ENCODE results near the gene LTB4R.

LTB4R gene

DNA sequence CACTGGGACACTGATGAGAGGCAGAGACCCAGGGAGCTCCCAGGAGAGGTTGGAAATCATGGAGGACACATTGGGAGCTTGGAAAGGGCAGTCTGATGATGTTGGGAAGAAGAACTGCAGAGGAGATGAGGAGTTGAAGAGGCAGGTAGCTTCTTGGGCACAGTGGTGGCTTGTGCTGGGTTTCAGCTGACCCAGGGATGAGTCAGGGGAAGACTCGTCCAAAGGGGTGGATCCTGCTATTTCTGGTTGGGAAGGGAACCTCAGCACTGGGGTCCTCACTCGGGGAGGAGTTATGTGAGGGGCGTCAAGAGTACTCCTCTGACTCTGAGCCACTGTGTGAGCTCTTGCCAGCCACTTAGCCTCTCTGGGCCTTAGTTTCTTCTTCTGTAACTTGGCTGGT is 12.0 kb downstream of the LTB4R start:
- DNase-seq (ENCODE audit: low spot score) = no peak

DNA sequence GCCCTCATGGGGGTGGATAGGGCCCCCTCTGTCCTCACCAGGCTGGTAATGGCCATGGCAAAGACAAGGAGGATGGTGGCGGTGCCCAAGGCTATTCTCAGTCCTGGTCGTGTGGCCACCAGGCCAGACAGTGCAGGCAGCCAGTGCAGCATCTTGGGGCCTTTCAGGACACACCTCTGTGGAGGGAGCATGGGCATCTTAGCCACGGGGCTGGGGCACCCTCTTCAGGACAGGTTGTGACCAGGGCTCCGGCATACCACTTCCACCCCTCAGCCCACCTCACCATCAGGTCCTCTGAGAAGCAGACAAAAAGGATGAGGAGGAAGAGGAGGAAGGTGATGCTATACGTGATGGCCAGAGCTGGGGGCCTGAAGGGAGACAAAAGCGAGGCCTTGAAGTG is 12.7 kb downstream of the LTB4R start:
- no peak for DNase-seq (ENCODE audit: low spot score)

DNA sequence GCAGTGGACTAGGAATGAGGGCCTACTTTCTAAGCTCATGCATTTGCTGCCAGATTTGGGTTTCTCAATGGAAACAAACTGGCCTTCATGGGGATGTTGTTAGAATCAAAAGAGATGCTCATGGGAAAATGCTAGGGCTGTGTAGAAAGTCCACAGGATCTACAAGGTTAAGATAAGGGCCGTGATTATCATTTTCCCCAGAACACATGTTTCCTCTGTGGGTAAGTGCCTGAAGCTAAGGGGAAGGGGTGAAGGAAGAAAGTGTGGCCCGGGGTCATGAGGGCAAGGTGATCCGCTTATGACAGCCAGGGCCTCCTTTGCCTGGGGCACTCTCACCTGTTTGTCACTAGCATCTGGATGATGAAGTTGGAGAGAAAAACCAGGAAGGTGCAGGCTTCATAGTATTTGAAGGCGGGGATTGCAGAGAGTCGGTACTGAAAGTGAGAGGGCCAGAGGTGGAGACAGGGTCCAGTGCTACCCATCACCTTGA is 13.8 kb downstream of the LTB4R start:
- DNase-seq (ENCODE audit: low spot score) = no peak

DNA sequence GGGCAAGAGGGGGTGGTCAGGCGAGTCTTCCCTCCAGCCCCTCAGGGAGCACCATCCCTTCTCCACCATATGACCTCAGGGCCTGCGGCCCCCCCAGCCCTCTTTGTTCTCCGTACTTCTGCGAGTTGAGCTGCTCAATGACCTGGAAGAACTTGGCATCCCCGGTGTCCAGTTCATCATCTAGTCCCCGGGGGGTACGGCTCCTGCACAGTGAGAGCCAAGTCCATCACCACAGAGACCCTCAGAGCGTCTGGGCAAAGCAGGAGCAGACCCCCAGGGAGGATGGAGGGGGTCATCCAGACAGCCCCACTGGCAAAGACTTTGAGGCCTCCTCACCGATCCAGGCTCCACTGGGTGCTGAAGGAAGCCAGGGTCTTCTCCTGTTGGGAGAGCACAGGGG is 14.7 kb downstream of the LTB4R start:
- DNase-seq (ENCODE audit: low spot score) = no peak

DNA sequence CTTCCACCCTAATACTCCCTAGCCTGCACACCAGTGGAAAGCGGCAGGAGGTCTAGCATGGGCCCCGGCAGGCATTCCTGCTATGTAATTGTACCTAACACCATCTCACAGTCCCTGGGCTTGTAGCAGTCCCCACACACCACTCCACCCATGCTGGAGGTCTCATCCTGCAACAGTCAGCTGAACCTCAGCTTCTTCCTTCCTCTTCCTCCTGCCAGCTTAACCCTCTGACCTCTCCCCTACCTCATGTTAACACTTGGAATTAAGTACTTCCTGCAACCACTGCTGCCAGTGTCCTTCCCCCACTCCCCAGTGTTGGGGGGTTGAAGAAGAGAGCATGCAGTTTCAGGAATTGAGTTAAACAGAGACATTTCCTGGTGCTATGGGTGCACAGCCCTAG is 16.0 kb downstream of the LTB4R start:
- no peak for DNase-seq (ENCODE audit: low spot score)

DNA sequence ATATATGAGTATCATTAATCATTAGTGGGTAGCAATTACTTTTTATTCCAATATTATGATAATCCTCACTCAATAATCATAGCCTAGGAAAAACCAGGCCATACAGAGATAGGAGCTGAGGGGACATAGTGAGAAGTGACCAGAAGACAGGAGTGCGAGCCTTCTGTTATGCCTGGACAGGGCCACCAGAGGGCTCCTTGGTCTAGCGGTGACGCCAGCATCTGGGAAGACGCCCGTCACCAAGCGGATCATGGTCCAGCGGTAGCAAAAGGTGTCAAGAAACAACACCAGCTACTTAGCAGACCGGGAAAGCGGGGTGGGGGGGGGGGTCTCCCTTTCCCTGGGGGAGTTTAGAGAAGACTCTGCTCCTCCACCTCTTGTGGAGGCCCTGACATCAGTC is 16.6 kb downstream of the LTB4R start:
- peak; percentile 25 for DNase-seq (ENCODE audit: low spot score)

DNA sequence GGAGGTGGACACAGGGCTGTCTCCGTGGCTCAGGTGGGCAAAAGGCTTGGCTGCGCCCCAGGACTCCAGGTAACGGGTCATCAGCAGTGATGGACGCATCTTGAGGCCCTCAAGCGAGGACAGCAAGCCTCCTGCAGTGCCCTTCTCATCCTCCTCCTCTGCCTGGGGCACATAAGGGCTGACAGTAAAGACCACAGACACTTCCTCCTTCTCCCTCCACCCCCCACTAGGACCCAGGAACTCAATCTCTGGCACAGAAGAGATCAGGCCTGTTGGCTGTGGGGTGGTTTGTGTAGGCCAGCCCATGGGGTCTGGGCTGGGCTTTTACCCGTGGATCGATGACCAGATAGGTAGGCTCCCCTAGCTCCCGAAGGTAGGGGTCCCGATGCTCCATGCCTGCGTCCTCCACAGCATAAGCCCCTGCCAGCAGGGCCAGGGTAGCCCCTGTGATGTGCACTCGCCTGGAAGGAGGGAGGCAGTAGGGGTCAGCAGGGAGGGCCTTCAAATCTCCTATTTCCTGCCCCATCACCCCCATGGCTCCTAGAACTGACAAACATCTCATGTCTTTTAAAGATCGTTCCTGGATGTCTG is 17.9 kb downstream of the LTB4R start:
- no peak for DNase-seq (ENCODE audit: low spot score)

DNA sequence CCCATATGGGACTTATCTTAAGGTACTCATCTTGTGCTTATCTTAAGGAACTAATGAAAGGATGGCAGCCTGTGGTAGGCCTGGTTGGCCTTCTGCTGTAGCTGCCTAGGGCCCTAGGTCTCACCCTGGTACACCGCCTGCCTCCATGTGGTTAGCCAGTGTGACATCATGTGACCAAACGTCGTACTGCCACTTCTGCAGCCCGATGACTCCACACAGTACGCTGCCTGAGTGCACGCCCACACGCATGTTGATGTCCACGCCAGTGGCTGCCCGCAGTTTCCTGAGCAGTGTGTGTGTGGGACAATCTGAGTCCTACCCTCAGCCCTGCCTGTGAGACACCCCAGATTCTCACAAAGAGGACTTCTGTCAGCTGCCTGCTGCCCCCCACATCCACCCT is 18.4 kb downstream of the LTB4R start:
- peak; percentile 74 for DNase-seq (ENCODE audit: low spot score)

DNA sequence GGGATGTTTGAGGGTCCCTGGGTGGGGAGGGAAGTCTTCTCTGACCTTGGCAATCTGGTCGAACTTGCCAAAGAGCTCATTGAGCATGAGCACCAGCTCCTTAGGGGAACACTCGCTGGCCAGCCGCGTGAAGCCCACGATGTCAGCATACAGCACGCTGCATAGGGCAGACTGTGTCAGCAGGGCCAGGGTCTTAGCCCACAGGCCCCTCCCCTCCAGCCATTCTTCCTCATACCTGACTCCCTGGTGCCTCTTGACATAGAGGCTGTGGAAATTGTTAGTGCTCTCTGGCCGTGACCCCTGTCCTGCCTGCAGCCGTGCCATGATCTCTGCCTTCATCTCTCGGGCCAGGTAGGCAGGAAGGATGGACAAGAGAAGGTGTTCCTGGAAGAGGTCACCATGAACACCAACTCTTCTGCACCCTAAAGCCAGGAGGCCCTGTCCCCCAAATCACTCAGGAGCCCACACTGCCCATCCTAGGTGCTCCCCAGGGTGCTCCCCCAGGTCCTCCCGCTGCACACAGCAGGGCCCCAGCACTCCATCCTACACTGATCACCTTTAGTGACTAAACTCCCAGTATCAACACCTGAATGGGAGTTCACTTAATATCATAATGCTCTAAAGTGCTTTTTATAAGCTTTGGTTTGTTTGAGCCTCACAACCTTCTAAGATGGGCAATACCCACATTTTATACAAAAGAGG is 19.8 kb downstream of the LTB4R start:
- no peak for DNase-seq (ENCODE audit: low spot score)

DNA sequence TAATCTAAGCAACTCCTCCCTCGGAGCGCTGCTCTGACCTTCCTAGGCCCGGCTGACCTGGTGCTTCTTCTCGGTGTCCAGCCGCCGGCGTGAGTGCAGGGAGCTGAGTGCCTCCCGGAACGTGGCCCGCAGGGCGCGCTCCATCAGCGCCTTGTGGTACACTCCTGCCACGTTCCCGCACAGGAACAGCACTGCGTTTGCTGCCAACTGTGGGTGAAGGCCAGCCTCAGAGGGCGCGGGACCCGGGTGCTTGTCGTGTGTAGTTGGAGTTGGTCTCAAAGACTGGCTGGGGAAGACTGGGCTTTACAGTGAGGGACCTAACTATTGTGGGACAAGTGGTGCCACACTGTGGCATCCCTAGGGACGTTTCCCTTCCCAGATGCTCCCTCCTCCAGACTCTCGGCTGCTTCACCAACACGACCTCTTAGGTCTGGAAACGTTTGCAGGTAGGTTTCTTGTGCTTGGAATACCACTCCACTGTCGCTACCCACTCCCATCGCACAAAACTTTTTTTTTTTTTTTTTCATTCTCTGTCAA is 20.5 kb downstream of the LTB4R start:
- DNase-seq (ENCODE audit: low spot score) = no peak

DNA sequence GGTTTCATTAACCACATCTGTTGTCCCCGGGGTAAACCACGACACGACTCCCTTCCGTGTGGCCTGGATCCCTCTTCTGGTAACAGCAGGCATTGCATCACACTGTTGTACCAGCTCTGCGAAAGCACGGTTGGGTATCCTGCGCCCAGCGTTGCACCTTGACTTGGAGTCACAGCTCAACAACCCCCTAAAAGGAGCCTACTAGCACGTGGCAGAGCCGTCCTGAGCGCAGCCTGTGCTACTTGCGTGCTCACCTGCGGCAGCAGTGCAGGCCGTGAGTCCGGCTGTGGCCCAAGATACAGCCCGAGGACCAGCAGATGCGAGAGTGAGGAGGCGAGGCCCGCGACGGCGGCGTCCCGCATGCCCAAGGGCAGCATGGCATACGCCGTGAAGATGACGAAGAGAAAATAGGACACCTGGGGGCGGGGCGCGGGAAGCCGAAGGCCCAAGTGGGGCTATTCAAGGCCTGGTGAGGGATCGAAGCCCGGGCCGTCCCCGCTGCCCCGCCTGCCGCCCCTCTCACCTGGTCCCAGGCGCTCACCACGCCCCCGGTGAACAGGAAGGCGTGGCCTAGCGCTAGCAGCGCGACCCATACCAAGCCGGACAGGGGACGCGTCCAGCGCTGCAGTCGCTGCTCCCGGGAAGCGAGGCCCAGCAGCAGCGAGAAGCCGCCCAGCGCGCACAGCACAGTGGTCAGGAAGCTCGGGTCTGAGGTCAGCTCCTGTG is 21.1 kb downstream of the LTB4R start:
- peak; percentile 93 for DNase-seq (ENCODE audit: low spot score)

DNA sequence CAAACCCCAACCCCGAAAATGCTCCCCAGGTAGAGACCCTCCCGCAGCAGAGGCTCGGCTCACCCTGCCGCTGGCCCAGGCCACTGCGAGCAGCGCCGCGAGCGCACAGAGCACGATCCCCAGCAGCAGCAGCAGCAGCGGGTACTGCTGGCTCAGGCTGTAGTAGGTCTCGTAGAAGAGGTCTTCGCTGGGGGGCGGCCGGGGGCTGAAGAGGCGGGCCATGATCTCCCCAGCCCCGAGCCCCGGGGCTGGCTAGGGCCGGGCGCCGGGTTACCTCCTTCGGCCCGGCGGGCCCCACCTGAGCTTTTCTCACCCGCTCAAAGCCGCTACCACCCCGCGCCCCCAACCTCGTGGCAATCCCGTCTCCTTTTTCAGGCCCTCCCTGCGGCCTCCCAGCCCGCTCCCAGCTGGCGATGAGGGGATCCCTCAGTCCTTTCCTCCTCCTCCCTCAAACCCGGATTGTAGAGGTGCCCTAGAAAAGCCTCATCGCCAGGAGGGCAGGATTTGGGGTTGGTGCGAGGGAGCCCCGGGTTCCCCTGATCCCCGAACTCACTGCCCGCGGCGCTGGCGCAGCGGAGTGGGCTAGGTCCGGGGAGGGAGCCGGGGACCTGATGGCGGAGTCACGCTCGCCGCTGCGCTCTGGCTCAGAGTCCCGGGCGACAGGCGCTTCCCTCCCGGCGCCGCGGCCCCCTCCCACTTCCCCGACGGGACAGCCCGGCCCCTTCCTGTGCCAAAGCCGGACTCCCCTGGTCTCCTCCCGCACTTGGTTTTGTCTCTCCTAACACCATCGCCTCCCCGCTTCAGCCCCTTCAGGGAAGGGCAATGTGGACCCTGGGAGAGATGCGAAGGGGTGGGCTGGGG is 23.4 kb downstream of the LTB4R start, which contains the start of gene ADCY4:
Gene ADCY4, minus strand, starts transcription at position 641 of the 861 bp plus-strand sequence. Its CDS starts 419 bp downstream, at position 222.
- peak; percentile 22 for DNase-seq (ENCODE audit: low spot score)

DNA sequence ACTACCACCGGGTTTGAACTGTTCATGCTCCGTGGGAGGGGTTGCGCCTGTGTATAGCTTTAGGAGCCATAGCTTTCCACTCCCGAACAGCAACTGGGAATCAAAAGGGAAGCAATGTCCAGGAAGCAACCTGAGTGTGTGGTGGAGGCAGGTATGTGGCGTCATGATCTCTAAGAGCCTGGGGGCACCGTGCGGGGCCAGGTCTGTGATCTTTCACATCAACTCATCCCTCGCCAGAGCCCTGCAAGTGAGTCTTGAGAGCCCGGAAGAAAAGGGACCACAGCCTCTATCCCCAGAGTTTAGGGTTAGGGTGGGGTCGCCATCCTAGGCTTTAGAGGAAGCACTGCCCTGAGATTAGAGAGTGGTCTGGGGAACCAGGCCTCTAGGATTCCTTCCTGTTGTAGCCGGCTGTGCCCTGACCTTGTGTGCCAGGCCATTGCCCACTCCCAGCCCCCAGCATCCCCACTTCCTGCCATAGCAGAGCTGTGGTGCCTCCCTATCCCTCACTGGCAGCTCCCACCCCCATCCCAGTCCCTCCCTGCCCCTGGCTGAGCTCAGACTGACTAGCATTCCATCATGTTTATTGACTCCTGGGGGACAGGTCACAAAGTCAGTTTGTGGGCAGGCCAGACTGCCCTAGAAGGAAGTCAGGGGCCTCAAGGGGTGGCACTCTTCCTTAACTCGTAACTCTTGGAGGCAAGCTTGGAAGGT is 24.3 kb downstream of the LTB4R start:
- DNase-seq (ENCODE audit: low spot score) = no peak

DNA sequence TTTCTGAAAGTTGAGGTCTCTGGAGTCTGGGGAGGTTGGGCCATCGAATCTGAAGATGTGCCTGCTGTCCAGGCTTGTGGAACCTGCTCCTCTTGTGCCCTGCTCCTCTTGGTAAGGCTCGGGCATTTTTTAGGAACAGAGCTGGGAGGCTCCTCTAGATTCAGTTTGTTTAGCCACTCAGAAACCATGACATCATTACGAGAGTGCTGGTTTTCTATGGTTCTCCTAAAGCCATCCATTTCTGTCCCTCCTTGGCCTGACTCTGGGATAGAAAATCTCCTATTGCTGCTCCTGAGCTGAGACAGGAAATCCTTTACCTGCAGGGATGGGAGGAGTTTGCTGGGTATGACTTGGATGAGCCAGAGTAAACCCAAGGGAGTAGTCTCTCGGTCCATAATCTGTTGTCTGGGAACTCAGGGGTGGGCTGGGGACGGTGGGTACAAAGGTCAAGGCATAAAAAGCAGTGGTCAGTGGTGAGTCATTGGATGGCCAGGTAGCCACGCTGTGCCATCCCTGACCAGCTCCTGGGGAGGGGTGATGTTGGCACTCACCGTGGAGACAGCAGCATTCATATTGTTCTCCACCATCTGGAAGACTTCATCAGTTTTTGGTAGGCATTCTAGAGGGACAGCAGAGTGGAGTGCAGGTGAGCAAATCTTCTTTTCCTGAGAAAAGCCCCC is 26.0 kb downstream of the LTB4R start:
- no peak for DNase-seq (ENCODE audit: low spot score)

DNA sequence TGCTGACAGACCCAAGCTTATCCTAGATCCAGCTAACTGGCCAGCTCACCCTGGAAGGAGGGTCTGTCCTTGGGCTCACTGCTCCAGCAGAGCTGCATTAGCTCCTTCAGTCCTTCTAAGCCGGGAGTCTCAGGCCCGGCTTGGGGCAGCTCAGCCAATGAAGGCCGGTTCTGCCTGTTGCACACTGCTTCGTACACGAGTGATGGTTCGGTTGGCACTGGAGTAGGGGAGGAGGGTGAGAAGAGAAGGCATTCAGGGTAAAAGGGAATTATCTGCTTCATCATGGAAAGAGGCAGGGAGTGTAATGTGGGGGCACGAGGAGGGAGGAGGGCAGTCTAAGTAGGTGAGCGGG is 26.5 kb downstream of the LTB4R start:
- DNase-seq (ENCODE audit: low spot score) = no peak

DNA sequence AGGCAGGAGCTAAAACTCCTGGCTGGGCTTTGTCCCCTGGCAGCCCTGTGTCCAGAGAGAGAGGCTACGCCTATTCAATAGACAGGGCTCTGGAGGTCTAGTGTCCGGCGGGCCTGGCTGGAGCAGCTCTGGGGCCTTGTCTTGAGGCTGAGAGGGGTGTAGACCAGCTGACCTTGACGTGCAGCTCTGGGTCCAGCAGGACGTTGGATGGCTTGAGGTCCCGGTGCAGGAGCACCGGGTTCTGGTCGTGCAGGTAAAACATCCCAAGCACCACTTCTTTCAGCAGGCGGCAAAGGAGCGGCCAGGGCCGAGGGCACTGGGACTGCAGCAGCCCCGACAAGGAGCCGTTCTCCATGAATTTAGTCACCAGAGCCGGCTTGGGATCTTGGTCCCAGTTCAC is 27.5 kb downstream of the LTB4R start:
- no peak for DNase-seq (ENCODE audit: low spot score)

DNA sequence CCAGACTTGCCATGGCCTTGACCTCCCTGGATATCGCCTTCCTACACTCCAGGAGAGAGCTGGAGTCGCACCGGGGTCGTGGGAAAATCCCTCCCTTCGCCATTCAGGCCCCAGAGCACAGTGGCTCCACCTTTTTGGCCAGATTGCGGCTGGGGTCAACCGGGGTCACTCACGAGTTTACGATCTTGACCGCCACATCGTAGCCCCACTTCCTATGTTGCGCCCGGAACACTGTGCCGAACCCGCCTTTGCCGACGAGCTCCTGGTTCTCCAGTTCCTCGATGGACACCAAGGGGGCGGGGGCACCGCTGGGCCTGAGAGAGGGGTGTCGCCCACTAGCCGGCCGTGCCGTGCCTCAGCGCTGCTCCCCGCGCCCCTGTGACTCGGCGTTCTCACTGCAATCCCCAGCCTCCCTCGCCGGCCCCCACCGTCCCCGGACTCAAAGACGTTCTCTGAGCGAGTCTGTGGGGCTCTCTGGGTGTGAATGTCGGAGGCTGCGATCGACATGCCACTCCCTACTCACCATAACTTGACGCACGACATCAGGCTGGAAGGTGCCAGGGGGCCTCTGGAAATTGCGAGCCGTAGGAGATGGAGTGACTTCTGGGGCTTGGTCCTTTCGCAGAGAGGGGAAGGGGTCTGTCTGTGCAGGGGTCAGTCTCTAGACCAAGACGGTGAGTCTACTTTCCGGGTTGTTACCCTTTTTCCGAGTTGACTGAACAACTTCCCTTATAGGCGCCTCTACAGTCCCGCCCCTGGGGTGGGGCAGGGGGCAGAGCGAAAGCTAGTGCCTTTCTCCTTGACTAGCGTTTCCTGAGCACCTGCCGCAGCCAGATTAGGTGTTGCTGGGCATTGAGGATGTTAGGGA is 28.2 kb downstream of the LTB4R start, which contains the start of gene RIPK3:
Gene RIPK3, minus strand, starts transcription at position 708 of the 868 bp plus-strand sequence. Its CDS starts 165 bp downstream, at position 543.
- peak; percentile 75 for DNase-seq (ENCODE audit: low spot score)

DNA sequence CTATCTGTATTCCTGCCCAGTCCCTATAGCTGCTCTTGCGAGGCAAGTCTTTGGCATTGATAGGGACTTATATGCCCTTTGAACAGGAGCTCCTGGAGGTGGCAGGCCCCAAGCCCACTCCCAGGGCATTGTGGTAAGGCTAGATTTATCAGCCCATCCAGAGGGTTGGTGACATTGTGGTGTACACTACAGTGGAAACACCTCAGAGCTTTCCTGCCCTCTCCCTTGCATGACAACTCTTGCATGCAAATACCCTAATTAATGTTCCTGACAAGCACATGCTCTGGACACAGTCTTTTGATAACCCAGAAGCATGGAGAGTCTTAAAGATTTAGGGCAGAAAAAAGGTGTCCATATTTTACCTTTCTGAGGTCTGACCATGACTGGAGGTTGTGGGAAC is 29.3 kb downstream of the LTB4R start:
- DNase-seq (ENCODE audit: low spot score) = no peak

DNA sequence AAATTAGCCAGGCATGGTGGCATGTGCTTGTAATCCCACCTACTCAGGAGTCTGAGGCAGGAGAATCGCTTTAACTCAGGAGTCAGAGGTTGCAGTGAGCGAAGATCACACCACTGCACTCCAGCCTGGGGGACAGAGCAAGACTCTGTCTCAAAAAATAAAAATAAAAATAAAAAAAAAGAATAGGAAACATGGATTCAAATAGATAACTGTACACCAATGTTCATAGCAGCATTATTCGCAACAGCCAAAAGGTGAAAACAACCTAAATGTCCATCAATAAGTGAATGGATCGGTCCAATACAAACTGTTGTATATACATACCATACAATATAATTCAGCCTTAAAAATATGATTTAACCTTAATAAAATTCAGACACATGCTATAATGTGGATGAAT is 31.6 kb downstream of the LTB4R start:
- no peak for DNase-seq (ENCODE audit: low spot score)
